IPS DF 6.9 (cell line): ENCODE measurements around the gene PLXNB2.
"Not testable (repeated sequence)": the region's sequence is repeated elsewhere in the genome, so short reads cannot be mapped to it uniquely, and the experiment has no call there.

Experiments used
- DNase-seq: peaks from one replicate; pipeline ENCODE4 v3.0.0-alpha.2; 2013; ENCODE audit warnings: low read depth, low spot score
- H3K27ac ChIP-seq: one replicate; pipeline ENCODE4 v1.5.1; 2013; ENCODE audit warnings: low read length, control low read depth
- H3K27me3 ChIP-seq: 2 replicates; pipeline ENCODE4 v1.6.1; 2013; ENCODE audit warnings: mild to moderate bottlenecking, low read length; ENCODE audit not compliant: control insufficient read depth, insufficient read depth
- H3K36me3 ChIP-seq: 2 replicates; pipeline ENCODE4 v1.6.1; 2013; ENCODE audit warnings: low read length; ENCODE audit not compliant: control insufficient read depth, insufficient read depth
- H3K4me1 ChIP-seq: 2 replicates; pipeline ENCODE4 v1.6.1; 2013; ENCODE audit warnings: low read length; ENCODE audit not compliant: control insufficient read depth, insufficient read depth
- H3K4me3 ChIP-seq: 2 replicates; pipeline ENCODE4 v1.5.1; 2013; ENCODE audit warnings: mild to moderate bottlenecking, low read length
- H3K9me3 ChIP-seq: 2 replicates; pipeline ENCODE4 v1.6.1; 2013; ENCODE audit warnings: low read length, inconsistent platforms; ENCODE audit not compliant: control insufficient read depth, insufficient read depth
- WGBS: extraction: QIAGEN DNeasy Blood & Tissue Kit; methylation state at CpG from one replicate; pipeline ENCODE4 v1.1.7; 2013; ENCODE audit warnings: mixed read lengths, missing lambda C conversion rate; ENCODE audit not compliant: insufficient read length, insufficient coverage; 5-methylcytosine and 5-hydroxymethylcytosine counted together

PLXNB2 gene

DNA sequence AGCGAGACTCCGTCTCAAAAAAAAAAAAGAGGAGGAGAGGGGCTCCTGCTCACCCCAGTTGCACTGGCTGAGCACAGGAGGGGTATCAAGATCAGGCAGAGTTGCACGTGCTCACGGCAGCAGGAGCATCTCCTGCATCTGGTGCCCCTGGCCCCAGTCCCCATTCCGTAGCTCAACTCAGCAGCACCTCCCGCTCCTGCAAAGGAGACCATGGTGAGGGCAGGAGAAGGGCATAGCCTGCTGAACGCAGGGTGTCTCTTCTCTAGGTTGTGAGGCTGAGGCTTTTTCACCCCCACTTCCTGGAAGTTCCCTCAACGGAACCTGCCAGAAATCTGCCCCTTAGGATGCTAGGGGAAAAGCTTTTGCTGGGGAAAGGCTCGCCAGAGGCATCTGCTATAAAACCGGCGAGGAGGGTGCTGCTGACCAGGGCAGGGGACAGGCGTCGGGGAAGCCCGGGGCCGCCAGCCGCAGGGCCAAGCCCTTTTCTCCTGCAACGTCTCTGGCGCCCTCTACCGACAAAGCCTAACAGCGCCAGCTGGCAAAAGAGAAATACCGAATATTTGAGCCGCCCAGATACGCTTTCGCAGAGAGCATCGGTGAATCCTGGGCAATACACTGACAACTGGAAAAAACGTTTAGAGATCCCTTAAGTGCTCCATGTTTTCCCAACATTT, 34.7 kb upstream of the PLXNB2 start:
- DNase-seq: peak; percentile 67
- H3K4me3 ChIP-seq: no peak overlapping the region; the same call in 1 of the 2 replicates
- WGBS: no CpG with 5 or more reads among the region's 26 CpGs

GRCh38 chr22:50339945-50340879, 32.8 kb upstream of the PLXNB2 start:
- Histone ChIP-seq H3K27me3 (no peaks in the 10 kb centered on the region), H3K27ac (no peak overlapping the region), H3K4me3 (no peak overlapping the region), H3K36me3 (no peaks in the 10 kb centered on the region), H3K4me1 (no peaks in the 10 kb centered on the region), H3K9me3 (no peaks in the 10 kb centered on the region)
- DNase-seq: no peak
- 100% methylated on average over 7 of the region's 12 CpGs for whole genome bisulfite sequencing

More for the DNA sequence above, 34.7 kb upstream of the PLXNB2 start:
- no peak overlapping the region for H3K27ac ChIP-seq
- no peaks in the 10 kb centered on the region for H3K4me1 ChIP-seq
- H3K27me3 ChIP-seq: no peaks in the 10 kb centered on the region
- no peaks in the 10 kb centered on the region for H3K36me3 ChIP-seq
- no peaks in the 10 kb centered on the region for H3K9me3 ChIP-seq

DNA sequence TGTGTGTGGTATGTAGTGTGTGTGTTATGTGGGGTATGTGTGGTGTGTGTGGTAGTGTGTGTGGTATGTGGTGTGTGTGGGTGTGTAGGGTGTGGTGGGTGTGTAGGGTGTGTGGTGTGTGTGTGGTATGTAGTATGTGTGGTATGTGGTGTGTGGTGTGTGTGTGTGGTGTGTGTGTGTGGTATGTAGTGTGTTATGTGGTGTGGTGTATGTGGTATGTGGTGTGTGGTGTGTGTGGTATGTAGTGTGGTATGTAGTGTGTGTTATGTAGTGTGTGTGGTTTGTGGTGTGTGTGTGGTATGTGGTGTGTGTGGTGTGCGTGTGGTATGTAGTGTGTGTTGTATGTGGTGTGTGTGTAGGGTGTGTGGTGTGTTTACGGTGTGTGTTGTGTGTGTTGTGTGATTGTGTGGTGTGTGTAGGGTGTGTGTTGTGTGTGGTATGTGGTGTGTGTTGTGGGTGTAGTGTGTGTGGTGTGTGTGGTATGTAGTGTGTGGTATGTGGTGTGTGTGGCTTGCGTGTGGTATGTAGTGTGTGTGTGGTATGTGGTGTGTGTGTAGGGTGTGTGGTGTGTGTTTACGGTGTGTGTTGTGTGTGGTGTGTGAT, 31.5 kb upstream of the PLXNB2 start:
- WGBS: 100% methylated on average over 4 of the region's 4 CpGs
- H3K4me3 ChIP-seq: no peak overlapping the region
- no peak overlapping the region for H3K27ac ChIP-seq
- no peaks in the 10 kb centered on the region for H3K27me3 ChIP-seq
- DNase-seq: no peak
- no peaks in the 10 kb centered on the region for H3K4me1 ChIP-seq
- H3K9me3 ChIP-seq: no peaks in the 10 kb centered on the region
- H3K36me3 ChIP-seq: no peaks in the 10 kb centered on the region

DNA sequence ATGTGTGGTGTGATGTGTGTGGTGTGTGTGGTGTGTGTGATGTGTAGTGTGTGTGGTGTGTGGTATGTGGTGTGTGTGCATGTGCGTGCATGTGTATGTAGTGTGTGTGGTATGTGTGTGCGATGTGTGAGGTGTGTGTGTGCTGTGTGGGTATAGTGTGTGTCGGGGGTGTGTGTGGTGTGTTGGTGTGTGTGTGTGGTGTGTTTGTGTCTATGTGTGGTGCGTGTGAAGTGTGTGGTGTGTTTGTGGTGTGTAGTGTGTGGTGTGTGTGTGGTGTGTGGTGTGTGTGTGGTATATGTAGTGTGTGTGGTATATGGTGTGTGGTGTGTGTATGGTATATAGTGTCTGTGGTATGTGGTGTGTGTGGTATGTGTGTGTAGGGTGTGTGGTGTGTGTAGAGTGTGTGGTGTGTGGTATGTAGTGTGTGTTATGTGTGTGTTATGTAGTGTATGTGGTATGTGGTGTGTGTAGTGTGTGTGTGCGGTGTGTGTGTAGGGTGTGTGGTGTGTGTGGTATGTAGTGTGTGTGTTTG, 30.7 kb upstream of the PLXNB2 start:
- DNase-seq: no peak
- no peaks in the 10 kb centered on the region for H3K4me1 ChIP-seq
- H3K36me3 ChIP-seq: no peaks in the 10 kb centered on the region
- no peak overlapping the region for H3K4me3 ChIP-seq
- H3K27me3 ChIP-seq: no peaks in the 10 kb centered on the region
- H3K9me3 ChIP-seq: no peaks in the 10 kb centered on the region
- WGBS: 100% methylated on average over 5 of the region's 5 CpGs
- no peak overlapping the region for H3K27ac ChIP-seq

DNA sequence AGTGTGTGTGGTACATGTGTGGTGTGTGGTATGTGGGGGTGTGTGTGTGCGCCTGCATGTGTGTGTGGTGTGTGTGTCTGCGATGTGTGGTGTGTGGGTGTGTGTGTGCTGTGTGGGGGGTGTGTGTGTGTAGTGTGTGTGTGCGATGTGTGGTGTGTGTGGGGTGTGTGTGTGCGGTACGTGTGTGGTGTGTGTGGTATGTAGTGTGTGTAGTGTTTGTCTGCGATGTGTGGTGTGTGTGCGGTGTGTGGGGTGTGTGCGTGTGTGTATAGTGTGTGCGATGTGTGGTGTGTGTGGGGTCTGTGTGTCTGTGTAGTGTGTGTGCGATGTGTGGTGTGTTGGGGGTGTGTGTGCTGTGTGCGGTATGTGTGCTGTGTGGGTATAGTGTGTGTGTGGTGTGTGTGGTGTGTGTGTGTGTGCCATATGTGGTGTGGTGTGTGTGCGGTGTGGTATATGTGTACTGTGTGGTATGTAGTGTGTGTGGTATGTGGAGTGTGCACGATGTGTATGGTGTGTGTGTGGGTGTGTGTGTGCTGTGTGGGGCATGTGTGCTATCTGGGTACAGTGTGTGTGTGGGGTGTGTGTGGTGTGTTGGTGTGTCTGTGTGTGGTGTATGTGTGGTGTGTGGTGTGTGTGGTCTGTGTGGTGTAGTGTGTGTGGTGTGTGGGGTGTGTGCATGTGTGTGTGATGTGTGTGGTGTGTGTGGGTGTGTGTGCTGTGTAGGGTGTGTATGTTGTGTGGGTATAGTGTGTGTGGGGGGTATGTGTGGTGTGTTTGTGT, 30.0 kb upstream of the PLXNB2 start:
- H3K4me3 ChIP-seq: no peak overlapping the region
- no peaks in the 10 kb centered on the region for H3K27me3 ChIP-seq
- DNase-seq: no peak
- WGBS: over 99% methylated on average over 12 of the region's 13 CpGs
- no peaks in the 10 kb centered on the region for H3K4me1 ChIP-seq
- no peaks in the 10 kb centered on the region for H3K9me3 ChIP-seq
- H3K36me3 ChIP-seq: no peaks in the 10 kb centered on the region
- H3K27ac ChIP-seq: no peak overlapping the region

DNA sequence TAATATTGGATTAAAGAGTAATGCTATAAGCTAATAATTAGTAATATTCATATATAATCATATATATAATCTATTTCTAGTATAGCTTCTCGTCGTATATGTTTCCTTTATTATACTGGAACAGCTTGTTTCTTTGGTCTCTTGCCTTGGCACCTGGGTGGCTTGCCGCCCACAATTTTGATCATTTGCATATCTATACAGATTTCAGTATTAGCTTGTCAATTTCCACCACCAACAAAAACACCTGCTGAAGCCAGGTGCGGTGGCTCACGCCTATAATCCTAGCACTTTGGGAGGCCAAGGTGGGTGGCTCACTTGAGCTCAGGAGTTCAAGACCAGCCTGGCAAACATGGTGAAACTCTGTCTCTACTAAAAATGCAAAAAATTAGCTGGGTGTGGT, 27.0 kb upstream of the PLXNB2 start:
- not testable (repeated sequence) for H3K9me3 ChIP-seq, H3K36me3 ChIP-seq, H3K4me1 ChIP-seq, H3K4me3 ChIP-seq, H3K27me3 ChIP-seq, DNase-seq, H3K27ac ChIP-seq
- WGBS: no CpG with 5 or more reads among the region's 5 CpGs

- no CpG with 5 or more reads among the region's 6 CpGs for WGBS
- H3K36me3 ChIP-seq: no peaks in the 10 kb centered on the region
- H3K4me3 ChIP-seq: no peak overlapping the region
- no peak for DNase-seq
- no peaks in the 10 kb centered on the region for H3K27me3 ChIP-seq
- H3K27ac ChIP-seq: no peak overlapping the region
- no peaks in the 10 kb centered on the region for H3K9me3 ChIP-seq
- peaks cover 3% of the 10 kb centered on the region; the same call in 1 of the 2 replicates for H3K4me1 ChIP-seq
Observed at GRCh38 chr22:50329236-50329635, 21.8 kb upstream of the PLXNB2 start.

- H3K4me3 ChIP-seq: peak overlapping the region; percentile 70; the same call in 1 of the 2 replicates
- H3K36me3 ChIP-seq: no peaks in the 10 kb centered on the region
- DNase-seq: no peak
- WGBS: no CpG with 5 or more reads among the region's 22 CpGs
- peaks cover 3% of the 10 kb centered on the region; the same call in 1 of the 2 replicates for H3K4me1 ChIP-seq
- no peak overlapping the region for H3K27ac ChIP-seq
- H3K27me3 ChIP-seq: no peaks in the 10 kb centered on the region
- no peaks in the 10 kb centered on the region for H3K9me3 ChIP-seq
Observed at GRCh38 chr22:50327711-50328019, 20.2 kb upstream of the PLXNB2 start.

- Histone ChIP-seq H3K27me3 (no peaks in the 10 kb centered on the region), H3K4me1 (peaks cover 3% of the 10 kb centered on the region; the same call in 1 of the 2 replicates), H3K27ac (no peak within 1 kb of the TSS), H3K4me3 (peak within 1 kb of the TSS; percentile 70), H3K9me3 (no peaks in the 10 kb centered on the region), H3K36me3 (no peaks in the 10 kb centered on the region)
- DNase-seq: no peak
- no CpG with 5 or more reads among the region's 105 CpGs for WGBS
Observed at GRCh38 chr22:50326956-50327710, 19.7 kb upstream of the PLXNB2 start, which contains the start of gene DENND6B. TSS of gene DENND6B (minus strand) at chr22:50327012. CDS start at chr22:50326988, 24 bp downstream.
